NCI-H2107 treated with DMSO at 0.1 percent for 48 hours (cell line): Measurements from ENCODE around the gene NBEAL2.

Experiments
- DNase-seq: peaks from one replicate; lab custom pipeline; 2025; ENCODE audit not compliant: unreplicated experiment; lab: John Stamatoyannopoulos, UW

NBEAL2 gene

GRCh38 chr3:46985588-46985987 lies 6.1 kb downstream of the NBEAL2 start:
- no peak for DNase-seq

- DNase-seq = no peak
These were observed 6.7 kb downstream of the NBEAL2 start for GRCh38 chr3:46986055-46986730.

DNA sequence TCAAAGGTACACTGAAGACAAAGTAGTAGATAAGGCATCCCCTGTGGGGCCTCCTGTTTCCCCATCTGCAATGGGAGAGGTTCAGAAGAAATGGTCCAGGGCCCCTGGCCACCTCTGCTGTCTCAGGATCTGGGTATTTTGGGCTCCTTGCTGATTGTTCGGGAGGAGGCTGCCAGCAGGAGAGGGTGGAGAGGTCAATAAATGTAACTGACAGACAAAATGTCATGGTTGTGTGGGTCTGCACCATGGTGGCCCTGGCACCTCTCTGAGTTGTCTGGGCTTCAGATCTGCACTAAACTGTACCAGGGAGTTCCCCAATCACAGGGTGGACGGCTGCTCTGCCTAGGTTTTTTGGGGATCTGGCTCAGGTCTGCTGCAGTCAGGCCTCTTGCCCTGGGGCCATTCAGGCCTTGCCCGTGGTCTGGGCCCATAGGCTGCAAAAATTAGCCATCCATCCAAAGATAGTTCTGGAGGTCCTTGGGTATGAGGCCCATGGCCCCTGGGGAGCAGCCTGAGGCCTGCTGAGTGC lies 7.4 kb downstream of the NBEAL2 start:
- DNase-seq = no peak

DNA sequence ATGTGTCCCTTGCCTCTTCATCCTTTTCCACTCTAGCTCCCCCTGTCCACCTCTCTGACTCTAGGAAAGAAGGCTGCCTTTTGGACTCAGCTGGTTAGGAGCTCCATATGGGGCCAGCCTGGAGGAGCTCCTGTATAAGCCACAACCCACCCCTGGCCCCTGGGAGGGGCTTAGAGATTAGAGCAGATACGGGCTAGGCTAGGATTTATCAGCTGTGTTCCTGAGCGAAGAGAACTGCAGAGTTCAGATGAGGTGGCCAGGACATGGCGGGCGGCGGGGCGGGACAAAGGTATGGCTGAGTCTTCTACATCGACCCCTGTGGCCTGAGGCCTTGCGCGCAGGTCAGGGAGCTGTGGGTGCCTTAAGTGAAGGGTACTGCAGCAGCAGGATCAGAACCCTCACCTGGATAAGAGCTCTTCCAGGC lies 7.9 kb downstream of the NBEAL2 start:
- no peak for DNase-seq

DNA sequence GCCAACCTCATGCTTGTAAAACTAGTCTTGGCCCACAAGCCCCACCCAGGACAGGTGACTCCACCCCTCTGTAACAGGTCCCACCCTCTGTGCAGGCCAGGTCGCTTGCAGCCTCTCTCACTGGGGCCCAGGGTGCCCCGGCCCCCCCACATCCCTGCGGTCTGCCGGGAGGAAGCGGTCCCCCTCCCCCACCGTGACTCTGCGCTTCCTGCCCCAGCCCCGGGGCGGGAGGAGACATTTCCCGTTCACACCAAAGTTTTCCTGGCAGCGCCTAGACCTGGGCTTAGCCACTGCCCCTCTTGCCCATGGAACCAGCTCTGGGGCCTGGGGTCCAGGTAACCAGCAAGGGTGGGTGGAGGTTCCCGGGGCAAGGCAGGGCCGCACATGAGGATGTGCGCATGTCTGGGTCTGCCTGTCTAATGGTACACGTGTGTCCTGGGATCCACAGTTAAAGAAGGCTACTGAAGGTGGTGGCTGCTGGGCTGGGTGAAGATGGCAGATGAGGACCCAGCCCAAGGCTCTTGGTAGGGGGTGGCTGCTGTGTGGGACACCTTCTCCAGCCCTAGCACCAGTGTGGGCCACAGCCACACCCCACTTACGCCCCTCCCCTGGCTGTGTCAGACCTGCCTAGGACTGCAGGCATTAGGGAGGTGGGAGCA lies 8.4 kb downstream of the NBEAL2 start:
- no peak for DNase-seq

- DNase-seq = no peak
These were observed 9.2 kb downstream of the NBEAL2 start for GRCh38 chr3:46988616-46989015.

DNA sequence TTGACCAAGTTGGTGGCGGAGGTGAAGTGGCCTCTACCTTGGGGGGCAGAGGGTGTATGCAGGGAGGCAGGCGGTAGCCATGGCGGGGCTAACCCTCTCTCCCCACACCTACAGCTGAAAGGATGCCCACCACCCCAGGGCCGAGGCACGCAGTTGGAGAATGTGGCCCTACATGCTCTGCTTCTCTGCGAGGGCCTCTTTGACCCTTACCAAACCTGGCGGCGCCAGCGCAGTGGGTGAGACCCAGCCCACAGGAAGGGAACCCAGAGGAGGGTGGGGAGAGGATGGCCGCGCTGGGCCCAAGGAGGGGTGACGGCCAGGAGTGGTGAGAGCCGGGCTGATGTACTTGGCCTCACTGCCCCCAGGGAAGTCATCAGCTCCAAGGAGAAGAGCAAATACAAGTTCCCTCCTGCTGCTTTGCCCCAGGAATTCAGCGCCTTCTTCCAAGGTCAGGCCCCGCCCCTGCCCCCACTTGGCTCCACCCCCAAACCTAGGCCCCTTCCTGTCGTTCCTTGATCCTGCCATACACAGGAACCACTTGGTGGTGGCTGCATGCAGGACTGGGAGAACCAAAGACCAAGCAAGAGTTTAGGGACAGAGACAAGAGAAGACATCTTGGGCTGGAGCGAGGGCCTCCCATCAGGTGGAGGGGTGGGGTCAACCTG lies 9.8 kb downstream of the NBEAL2 start:
- DNase-seq = no peak

DNA sequence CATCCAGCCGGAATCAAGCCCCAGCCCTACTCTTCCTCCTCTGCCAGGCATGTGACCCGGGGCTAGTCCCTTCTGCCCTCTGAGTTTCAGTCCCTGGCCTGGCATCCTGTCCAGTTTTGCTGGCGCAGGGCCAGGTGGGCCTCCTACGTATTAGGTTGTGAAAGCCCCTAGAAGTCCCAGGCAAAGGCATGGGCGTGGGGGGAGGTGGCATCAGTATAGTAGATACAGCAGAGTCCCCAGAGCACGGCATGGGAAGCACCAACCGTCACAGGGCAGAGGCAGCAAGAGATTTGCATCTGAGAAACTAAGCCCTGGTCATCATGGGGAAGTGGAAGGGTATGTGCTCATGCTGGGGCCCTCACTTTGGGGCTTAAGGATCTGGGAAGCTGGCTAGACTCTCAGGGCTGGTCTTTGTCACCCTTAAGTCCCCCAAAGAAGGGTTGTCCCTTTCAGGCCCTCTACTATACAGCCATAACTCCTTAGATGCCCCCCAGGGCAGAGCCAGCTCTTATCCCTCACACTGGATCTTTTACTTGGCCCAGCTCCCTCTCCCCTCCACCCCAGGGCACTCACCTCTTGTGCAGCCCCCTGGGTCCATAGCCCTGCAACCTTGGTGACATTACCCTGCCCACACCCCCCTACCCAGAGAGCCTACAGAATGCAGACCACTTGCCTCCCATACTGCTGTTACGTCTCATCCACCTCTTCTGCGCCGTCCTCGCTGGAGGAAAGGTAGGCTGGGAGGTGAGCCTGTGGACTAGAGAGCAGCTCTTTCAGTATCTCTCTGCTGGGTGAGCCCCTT lies 11.3 kb downstream of the NBEAL2 start:
- DNase-seq = no peak

- DNase-seq = no peak
These were observed 12.1 kb downstream of the NBEAL2 start for GRCh38 chr3:46991406-46992165.

DNA sequence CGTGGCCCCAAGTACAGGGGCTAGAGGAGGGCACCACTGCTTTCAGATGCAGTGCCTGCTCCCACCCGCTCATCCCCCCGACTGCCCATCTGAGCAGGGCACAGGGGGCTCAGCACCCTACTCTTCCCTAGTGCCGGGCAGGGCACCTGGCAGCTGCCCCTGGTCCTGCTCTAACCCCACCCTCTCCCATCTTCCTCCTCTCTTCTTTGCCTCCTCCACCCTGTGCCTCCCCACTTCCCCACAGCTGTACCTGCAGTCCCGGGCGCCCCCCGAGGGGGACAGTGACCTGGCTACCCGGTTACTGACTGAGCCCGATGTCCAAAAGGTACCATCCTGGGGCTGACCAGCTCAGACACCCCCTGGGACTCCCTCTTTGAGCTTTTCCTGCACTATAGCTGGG lies 12.8 kb downstream of the NBEAL2 start:
- no peak for DNase-seq

- no peak for DNase-seq
These were observed 13.8 kb downstream of the NBEAL2 start for GRCh38 chr3:46993292-46993691.

DNA sequence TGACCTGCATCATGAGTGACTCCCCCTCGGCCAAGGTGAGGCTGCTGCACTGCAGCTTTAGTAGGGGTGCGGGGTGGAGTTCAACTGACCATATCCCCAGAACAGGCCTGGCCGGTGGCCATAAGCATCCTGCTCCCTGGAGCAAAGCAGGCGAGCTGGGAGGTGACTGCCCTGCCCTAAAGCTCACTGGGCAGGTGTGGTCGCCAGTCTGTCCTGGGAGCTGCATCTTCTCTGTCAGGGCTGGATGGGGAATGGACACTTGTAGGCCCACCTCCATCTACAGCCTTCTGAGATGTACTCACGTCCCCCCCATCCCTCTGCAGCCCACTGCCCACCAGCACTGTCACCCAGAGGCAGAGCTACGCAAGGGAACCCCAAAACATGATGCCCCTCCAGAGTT lies 14.5 kb downstream of the NBEAL2 start:
- no peak for DNase-seq

DNA sequence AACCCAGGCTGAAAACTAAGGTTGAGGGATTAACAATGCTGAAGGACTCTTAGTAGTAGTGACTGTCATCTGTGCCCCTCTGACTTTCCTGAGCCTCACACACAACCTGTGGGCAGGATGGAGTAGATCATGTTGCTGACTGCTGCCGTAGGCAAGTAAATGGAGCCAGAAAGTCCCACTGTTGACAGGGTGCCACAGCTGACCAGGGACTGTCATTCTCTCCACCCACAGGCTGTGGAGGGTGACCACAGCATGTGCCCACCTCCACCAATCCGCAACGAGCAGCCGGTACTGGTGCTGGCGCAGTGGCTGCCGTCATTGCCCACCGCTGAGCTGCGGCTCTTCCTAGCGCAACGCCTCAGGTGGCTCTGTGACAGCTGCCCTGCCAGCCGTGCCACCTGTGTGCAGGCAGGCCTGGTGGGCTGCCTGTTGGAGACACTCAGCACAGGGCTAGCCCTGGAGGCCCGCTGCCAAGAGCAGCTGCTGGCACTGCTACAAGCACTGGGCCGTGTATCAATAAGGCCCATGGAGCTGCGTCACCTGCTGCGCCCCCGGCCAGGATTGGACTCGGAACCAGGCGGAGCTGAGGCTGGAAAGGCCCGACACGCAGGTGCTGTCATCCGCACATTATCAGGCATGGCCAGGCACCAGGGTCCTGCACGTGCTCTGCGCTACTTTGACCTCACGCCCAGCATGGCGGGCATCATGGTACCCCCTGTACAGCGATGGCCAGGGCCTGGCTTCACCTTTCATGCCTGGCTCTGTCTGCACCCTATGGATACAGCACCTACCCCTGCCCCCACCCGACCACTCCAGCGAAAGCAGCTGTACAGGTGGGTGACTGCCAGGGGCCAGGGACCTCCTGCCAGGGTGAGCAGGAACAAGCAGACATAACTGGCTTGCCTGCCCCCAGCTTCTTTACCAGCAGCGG lies 15.6 kb downstream of the NBEAL2 start:
- no peak for DNase-seq

DNA sequence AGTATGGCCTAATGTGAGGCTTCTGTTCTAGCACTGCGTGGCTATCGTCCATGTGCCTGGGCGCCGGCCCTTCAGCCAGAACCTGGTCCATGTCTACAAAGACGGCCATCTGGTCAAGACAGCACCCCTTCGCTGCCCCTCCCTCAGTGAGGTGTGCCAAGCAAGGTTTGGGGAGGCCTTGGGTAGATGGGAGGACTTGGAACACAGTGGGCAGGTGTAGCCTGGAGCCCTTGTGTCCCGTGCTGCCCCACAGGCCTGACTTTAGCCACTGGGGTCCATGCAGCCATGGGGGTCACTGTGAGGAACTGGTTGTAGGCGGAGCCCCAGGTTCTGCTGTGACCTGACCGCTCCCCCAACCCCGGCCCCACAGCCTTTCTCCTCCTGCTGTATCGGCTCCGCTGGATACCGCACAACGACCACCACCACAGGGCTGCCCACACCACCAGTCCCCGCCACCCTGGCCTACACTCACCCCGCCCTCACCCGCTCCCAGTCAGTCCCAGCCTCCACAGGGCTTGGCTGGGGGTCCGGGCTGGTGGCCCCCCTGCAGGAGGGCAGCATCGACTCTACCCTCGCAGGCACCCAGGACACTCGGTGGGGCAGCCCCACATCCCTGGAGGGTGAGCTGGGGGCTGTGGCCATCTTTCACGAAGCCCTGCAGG lies 16.6 kb downstream of the NBEAL2 start:
- DNase-seq = no peak

DNA sequence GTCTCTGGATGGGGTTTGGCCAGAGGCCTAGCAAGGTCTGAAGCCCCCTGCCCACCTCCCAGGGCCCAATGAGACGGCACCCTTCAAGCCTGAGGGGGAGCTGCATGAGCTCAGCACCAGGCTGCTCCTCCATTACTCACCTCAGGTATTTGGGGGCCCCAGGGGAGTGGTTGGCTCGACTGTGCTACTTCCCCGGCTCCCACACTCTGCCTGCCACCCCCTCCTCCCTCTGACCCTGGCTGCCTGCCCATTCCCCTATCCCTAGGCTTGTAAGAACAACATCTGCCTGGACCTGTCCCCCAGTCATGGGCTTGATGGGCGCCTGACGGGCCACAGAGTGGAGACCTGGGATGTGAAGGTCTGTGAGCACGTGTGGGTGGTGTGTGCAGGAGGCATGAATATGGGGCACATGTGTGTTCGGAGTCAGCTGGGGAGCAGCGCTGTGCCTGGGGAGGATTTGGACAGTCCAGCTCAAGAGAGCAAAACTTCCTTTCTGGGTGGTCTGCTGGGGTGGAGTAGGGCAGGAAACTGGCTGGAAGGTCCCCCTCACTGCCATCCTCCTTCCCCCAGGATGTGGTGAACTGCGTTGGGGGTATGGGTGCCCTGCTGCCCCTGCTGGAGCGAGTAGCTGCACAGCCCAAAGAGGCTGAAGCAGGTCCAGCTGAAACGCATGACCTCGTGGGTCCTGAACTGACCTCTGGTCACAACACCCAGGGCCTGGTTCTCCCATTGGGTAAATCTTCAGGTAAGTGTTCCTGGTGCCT lies 17.4 kb downstream of the NBEAL2 start:
- DNase-seq = no peak

GRCh38 chr3:46997453-46998091 lies 18.1 kb downstream of the NBEAL2 start:
- no peak for DNase-seq

DNA sequence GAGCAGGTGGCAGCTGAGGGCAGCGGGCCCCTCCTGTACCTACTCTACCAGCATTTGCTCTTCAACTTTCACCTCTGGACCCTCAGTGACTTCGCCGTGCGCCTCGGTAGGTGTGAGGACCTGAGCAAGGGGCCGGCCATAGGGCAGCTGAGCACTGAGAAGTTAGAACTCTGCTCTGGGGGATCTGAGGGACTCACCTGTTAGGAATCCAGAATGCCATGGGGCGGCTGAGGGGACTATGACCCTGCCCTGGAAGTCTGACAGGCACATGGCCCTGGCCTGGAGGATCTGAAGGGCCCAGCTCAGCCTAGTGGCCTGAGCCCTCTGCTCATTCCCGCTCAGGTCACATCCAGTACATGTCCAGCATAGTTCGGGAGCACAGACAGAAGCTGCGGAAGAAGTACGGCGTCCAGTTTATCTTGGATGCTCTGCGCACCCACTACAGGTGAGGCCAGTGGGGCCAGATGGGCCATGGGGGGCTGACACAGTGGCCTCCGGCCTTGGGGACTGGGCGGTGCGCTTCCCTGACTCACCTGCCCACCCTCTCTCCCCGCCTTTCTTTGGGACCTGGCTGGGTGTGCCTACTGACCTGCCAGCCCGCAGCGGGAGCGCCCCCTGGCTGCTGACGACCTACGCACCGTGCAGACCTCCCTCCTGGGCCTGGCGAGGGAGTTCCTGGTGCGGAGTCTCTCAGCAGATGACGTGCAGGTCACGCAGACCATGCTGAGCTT lies 18.8 kb downstream of the NBEAL2 start:
- DNase-seq = no peak
